GM11168 (cell line): ENCODE results near the gene SUGCT.

Experiments used
- in situ Hi-C: fragments of 300-500 bp; cut with MboI; formaldehyde crosslinking; loops from one replicate; pipeline ENCODE4 v1.12.0; 2022; ENCODE audit warnings: low sequenced_read_pairs; ENCODE audit not compliant: unreplicated experiment

The SUGCT gene

DNA sequence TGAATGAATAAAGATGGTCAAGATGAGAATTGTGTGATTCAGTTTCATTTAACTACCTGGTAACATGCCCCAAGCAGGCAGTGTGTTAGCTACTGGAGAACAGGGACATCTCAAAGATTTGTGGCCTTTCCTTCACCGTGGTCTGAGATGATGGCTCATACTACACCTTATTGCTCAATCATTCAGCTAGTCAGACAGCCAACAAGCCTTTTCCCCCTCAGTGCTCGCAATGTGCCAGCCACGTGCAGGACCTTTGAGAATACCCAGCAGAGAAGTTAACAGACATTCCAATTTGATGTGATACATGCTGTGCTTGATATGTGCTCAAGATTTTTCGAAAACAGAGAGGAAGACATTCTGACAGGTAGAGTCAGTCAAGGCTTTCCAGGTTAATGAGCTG, 562.8 kb downstream of the SUGCT start:
- in situ Hi-C loops: no loop called here

DNA sequence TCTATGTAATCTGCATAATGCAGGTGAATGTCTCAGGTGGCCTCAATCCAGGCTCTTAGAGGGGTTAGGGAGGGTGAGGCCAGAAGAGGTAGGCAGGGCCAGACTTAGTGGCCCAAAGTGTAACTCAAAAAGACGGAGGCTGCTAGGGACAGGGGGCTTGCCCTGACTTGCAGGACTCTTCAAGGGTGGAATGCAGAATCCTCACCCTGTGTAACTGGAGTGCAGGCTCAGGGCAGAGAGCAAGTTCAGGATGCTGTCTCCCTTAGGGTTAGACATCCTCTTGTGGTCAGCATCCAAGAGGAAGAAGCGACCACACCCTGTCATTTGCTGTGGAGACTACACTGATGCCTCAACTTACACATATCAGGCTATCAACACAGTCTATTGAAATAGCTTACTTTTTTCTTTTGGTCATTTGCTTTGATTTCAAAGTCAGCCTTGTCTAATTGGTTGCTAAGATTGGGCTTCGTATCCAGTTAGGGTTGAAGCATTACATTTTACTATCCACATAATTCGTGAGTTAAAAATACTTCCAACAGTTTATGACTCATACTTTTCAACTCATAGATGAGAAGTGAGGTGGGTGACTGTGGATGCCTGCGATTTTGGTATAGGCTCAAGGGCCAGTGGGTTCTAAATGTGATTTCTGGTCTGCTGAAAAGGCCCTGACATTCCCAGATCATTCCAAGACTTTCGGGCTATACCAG, 563.6 kb downstream of the SUGCT start:
- in situ Hi-C loops: no loop called here

DNA sequence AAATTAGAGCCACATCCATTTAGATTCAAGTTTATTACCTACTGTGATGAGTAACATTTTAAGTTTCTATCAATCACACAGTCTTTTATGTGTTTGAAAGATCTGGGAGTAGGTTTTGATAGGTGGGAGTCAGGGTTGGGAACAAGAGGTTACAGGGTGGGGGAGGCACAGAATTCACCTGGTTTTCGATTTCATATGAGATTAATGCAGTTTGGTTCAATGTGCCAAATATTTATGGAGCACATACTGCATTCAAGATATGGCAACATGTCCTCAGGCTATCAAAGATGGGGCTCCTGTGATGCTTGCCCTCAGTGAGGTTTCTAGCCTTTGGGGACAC, 564.1 kb downstream of the SUGCT start:
- in situ Hi-C loops: no loop called here

DNA sequence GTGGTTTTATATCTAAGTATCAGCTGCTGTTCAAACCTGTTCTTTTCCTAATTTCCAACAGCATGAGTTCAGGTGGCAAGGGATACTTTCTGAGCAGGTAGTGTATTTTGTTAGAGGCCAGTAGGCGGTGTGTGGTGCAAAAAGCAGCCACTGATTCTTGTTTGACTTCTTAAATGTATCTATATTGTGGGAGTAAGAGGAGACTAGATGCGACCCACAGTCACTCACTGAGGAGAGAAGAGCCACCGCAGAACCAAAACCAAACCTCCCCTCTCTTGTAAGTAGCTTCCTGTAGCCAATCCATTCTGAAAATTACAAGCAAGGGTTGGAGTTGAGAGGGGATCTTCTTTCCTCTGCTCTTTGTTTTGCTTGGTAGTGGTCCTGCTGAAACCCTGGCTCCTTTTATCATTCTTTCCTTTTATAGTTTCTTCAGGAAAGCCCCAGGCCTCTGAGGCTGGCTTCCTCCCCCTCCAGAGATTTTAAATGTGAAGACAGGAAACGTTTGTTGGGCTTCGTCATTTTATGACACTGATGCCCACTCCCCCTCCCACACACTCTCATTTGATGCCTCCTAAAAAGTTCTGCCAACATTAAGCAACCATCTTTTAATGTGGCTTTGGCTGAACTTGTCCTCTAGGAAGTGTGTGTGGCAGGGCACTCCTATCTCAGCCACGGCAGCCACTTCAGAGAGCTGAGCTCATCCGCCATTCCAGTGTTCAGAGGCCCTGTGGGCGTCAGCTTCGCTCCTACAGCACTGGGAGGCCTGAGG, 566.0 kb downstream of the SUGCT start:
- in situ Hi-C loops: no loop called here

DNA sequence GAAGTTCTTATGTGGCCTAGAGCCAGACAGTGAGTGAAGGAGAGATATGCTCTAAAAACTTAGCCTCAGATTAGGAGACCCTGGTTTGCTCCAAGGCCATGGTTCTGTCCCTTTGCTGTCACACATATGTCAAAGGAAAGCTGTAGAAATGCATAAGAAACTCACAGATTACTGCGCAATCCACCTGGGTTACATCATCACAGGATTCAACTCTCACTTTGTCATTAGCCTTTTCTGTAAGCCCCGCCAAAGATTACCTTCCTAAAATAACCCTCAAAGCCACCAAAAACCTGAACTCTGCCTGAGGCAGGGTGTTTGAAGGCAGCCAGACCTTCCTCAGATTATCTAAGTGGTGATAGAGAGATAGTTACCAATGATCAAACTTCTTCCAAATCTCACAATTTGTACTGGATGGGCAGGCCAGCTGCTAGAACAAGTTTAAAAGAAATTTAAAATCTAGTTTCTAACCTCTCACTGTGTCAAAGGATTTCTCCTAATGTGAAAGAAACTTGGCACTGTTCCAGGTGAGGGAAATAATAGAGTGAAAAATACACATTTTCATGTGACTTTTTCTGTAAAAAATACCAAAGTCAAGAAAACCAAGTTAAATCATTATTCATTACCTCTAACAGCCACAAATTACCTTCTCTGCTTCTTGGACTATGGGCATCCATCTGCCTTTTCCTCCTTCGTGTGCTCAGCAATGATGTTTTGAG, 567.2 kb downstream of the SUGCT start:
- in situ Hi-C loops: no loop called here

DNA sequence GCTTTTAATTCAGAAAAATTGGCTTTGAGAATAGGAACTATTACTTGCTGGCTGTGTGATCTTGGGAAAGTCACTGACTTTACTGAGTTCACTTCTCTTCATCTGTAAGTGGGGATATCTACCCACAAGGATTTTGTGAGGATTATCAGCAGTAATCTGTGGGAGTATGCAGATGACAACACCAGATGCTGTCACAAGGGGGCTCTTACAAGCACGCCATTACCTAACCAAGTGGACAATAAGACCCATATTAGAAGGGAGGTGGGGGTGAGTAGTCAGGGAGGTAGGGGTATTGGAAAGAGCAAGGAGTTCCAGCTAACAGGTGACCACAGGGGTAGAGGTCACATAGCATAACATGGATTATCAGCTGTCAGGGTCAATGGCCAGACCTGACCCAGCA, 569.4 kb downstream of the SUGCT start:
- in situ Hi-C loops: no loop called here

DNA sequence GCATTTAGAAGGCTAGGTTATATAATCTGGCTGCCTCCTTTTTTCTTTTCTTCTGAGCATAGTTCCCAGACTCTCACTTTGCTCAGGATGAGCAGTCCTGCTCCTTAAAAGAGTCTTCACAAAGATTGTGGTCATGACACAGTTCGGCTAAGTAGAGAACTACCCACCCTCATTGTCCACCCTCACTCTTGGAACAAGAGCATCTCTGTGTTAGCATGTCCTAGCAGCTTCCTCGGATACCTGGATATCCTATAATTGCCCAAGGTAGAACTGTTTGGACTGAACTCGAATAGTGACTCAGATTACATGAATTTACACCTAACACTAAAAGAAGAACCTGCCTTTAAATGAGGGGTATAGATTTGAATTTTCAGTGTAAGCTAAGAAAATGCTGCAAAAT, 572.0 kb downstream of the SUGCT start:
- in situ Hi-C loops: no loop called here

DNA sequence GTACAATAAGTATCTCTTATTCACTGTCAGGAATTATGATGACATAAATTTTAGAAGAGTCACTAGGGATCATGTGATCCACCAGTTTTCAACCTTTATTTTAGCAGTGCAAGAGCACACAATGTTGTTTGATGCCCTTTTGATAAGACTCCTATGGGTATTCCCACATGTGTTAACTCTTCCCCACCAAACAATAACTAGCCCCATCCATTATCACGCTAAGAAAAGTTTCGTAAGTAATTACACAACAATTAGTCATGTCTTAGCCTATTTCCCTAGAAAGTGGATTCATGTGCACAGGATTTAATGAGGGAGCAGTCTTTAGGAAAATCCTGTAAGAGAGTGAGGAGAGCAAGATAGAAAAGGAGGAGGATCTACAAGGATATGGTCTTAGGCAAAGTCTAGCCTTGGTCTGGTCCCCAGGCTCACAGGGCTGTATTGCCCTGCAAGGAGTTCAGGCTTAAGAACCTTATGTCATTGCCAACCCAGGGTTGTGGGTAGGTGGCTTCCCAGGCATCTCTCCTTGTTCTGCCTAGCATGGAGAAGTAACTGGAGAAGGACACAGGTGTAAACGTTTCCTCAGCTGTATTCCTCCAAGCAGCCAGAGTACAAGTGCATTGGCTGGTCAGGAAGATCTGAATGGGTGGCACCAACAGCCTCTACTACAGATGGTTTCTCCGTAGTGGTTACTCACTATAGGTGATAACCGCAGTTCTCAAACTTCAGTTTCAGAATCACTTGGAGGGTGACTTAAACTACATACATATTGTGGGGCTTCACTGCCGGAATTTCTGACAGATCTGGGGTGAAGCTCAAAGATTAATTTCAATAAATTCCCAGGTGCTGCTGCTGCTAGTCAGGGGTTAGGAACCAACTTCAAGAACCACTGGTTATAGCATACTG, 574.5 kb downstream of the SUGCT start:
- in situ Hi-C loops: no loop called here

DNA sequence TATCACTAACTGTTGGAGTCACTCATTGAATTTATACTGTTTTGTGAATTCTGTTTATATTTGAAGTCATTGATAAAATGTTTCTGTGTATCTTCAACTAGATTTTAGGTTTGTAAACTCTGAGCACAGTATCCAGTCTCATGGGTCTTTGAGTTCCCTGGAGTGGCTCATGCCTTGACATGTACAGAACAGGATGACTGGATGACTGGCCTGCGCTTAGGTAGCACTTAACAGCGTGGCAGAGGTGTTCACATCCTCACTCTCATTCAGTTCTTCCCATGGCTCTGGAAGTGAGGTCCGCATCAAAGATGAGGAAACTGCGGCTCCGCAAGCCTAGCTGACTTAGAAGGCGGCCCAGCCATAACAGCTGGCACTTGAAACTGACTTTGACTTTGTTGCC, 576.9 kb downstream of the SUGCT start:
- in situ Hi-C loops: no loop called here

DNA sequence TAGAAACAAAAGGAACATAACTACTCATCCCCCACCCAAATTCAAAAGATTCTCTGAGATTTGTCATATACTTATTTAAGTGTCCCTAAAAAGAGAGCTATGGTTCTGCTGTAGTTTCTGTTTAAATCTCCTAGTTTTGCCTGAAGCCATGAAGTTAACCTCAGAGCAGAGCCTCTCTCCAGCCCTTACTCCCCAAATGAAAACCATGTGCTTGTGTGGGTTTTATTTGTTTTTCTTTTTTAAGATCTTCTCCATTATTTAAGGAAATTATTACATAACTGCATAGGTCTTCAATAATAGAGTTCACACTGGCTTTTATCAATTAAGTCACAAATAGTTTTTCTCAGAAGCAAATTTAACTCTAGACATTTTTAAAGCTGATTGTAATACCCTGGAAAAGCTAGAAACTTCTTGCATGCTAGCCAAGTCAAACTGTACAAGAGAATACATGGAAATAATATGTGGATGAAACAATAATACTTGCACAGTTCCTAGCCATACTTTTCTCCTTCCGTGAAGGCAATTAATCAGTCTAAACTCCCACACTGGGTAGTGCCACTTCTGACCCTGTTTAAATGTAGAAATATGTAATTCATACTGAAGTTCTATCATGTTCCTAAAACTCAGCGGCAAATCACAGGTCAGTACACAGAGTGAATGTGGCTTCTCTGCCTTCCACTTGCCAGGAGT, 579.7 kb downstream of the SUGCT start:
- in situ Hi-C loops: no loop called here

DNA sequence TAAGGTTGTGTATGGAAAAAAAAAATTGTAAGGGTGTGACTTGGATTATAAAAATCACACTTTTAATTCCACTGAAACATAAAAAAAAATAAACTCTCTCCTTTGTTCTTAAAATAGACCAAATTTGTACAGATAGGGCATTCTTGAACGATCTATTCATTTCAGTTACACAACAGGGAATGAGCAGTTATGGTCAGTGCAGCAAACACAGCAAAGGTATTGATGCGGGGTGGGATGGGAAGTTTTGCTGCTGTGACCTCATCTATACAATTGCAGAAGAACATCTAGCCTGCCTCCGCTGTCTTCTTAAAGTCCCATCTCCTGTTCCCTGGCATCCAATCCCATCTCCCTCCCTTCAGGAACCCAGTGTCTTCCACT, 580.2 kb downstream of the SUGCT start:
- in situ Hi-C loops: no loop called here

DNA sequence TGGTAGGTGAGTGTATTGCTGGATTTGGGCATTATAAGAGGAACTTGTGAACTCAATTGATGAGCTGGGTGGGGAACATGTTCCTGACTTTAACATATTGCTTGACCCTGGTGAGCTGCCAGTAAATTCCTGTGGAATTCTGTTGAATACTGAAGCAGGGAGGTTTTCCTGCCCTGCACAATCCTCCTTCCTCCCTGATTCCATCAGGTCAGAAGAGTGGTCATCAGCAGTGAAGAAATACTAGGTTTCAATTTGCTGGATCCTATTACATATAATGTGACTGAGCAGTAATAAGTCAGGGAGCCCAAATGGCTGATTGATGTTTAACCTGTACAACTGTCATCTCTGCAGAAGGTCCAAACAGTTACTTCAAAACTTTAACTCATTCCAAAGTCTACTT, 581.2 kb downstream of the SUGCT start:
- in situ Hi-C loops: no loop called here

DNA sequence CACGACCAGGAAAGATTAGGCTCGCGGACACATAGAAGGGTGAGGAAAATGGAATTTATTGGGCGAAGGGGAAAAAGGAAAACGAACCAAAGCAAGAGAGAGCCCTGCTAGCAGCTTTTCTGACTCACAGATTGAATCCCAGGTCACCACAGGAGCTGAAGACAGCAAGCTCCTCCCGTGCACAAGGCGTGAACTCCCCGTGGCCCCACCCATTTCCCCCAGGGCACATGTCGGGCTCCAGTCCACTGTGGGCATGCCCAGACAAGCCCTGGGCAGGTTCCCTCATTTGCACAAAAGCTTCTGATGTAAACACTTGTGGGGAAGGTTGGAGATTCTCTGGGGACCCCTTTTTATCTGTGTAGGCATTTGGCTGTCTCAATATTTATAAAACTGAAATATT, 582.4 kb downstream of the SUGCT start:
- in situ Hi-C loops: no loop called here

DNA sequence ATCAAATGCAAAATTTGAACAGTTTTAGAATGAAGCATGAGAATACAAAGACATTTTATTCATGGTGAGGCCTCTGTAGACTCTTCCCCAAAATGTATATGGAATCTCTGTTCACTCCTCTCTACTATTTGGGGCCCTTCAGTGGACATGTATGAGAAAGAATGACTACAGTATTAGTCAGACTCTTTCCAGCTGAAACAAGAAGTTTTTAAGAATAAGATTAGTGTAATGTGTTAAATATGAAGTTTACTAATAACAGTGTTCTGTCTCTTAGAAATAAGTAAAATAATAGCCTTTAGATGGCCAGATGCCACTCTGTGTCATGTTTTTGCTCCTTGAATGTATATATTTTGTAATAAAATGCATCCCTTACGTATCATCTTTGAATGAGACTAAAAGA, 585.6 kb downstream of the SUGCT start:
- in situ Hi-C loops: no loop called here

DNA sequence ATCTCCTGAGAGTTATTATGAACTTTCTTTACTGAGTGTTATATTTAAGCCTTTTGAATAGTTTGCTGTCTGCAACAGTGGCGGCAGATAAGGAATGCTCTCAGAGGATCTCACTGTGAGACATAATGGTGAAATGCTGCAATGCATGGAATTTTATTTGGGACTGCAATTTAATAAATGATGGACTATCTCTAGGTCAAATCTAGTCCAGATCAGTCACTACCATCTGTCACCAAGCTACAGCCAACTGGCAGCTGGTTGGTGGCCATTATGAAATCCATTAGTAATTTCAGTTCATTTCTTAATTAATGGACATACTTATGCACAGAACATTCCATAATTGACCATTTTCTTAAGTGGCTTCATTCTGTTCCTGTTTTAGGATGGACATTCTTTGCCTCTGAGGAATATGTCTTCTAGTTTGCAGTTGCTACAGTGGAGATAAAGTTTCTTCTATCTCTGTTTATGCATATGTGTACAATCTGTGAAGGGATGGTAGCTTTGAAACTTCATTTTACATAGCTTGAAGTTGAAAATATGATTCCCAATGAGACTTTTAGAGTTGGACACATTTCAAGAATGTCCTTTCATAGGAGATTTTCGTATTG, 586.6 kb downstream of the SUGCT start:
- in situ Hi-C loops: no loop called here

DNA sequence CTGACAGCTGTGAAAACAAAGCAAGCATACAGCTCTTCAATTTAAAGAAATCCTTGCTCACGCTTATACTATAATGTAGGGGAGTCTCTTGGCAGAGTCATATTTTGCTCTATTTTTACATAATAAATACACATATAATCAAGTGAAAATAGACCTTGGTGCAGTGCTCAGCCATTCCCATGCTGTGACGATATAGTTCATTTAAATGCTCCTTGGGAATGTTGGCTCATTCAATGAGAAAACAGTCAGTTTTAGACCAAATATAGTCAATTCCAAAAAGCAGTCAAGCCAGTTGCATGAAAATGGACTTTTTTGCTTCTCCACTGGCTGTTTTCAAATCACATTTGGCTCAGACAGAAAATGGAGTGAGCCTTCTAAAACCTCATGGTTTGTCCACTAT, 587.4 kb downstream of the SUGCT start:
- in situ Hi-C loops: no loop called here

DNA sequence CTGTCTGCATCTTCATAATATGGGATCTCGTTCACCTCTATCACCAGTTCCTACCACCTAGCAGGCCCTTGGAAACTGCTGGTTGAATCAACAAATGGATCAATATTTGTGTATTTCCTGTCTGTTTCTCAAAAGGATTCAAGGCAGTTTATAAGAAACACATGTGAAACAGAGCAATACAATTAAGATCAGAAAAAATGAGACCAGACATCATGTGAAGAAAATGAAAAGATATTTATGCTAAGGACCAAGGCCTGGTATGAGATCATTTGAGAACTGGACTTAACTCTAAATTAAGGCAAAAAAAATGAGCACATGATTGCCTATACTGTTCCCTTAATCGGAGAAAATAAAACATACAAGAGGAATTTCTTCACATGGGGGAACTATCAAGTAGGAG, 589.0 kb downstream of the SUGCT start:
- in situ Hi-C loops: no loop called here

DNA sequence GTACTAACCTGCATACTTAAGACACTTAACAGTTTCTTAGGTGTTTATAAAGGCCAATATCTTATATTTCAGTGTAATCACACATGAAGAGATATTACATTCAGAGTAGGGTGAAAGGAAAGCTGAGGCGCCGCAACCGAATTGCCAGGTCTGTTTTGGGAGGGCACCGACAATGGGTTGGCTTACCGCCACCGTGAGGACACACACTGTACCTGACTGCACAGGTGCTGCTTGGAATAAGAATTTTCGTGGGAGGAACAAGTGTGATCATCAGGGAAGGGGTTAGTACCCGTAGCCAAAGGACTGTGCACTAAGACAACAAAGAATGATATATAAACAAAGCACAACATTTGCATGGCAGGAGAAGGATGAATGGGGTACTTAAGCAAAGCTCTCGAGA, 591.8 kb downstream of the SUGCT start:
- in situ Hi-C loops: no loop called here

DNA sequence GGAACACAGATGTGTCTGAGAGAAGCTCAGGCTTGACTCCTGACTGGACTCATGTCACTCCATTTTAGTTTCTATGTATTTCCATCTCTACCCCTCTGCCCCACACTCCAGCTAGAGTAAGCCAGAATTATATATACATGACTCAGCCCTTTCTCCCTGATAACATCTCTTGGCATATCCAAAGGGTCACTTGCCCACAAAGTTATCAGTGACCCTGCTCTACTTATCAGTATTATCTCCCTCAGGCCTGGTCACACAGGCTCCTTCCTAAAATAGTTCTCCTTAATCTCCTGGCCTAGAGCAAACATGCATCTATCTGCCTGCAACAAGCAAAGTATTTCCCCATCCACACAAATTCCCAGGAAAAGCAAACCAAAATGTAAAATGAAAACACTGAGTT, 598.3 kb downstream of the SUGCT start:
- in situ Hi-C loops: no loop called here

DNA sequence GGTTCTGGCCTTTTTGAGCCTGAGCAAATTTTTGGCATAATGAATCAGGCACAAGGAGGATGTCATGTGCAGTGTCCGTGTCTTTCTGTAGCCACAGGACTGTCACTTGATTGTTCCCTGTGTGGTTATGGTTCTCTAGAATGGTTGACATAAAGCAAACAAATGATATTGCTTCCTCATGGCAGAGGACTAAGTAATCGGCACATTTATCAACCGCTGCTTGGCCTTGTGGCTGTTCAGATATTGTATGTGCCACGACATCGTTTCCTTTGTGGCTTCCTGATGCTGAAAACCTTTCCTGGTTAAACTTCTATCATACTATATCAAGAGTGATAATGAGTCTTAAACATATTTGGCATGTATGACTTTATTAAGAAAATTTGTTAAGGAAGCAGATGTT, 598.8 kb downstream of the SUGCT start:
- in situ Hi-C loops: no loop called here
